Measurements from ENCODE around the gene SVEP1.
A peak's percentile ranks its signal among the peaks of the same experiment; 100 is the strongest.

SVEP1 gene

DNA sequence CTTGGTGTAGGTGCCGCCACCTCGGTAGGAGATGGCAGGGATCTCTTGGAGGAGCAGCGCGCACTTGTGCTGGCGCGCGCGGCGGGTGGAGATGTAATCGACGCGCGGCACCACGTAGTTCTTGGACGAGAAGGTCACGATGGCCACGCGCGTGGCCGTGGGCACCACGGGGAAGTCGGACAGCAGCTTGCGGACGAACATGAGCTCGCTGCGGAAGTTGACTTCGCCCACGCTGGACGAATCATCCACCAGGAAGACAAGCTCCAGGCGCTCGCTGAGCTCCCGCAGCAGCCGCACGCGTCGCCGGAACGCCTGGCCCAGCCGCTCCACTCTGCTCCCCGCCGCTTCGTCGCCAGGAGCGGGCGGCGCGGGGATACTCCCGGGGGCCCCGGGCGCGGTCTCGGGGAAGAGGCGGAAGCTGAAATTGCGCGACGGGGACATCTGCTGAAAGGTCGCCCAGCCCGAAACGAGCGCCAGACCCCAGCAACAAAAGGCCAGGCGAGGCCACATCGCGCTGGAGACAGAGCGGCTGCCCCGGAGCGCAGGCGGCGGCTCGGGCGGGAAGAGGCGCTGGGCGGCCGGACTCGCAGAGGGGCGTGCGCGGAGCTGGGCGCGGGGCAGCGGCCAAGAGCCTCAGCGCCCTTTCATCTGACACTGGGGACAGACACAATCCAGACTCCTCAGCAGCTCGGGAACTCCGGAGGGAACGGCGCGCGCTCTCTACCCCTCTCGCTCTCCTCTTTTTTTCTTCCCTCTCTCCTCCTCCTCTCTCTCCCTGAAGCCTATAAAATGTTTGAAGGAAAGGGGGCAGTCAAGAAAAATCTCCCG lies at the start of gene SVEP1:
TSS of gene SVEP1 (minus strand) at position 708 of the 828 bp plus-strand sequence. CDS start at position 510, 198 bp downstream.
- POLR2A ChIA-PET = no interaction called here
- DNase-seq (ENCODE audit: extremely low spot score) = peak; percentile 50
- CTCF ChIA-PET = interaction anchor here (0.6 to 1.1 kb wide), 2 partner anchors 15 to 44 kb away, joined by 3 read pairs; no protein-coding TSS in a partner anchor
- TF ChIP-seq HDGF (IDR thresholded peaks at IDR 0.05; ENCODE audit: borderline replicate concordance) (no peak), NFRKB (IDR thresholded peaks at IDR 0.05) (no peak), ZNF384 (IDR thresholded peaks at IDR 0.05) (no peak), L3MBTL2 (conservative IDR thresholded peaks at IDR 0.05) (peak; percentile 79)

GRCh38 chr9:110626101-110626829 lies 46.7 kb upstream of the SVEP1 start:
- DNase-seq (ENCODE audit: extremely low spot score) = no peak
- ChIA-PET CTCF (interaction anchor here (0.6 kb wide), 1 partner anchor 62 kb away, joined by 3 read pairs; no protein-coding TSS in a partner anchor), POLR2A (no interaction called here)
- TF ChIP-seq LEF1 (IDR thresholded peaks at IDR 0.05; ENCODE audit: borderline replicate concordance) (no peak), CTBP1 (IDR thresholded peaks at IDR 0.05; ENCODE audit: borderline replicate concordance) (no peak), TARDBP (IDR thresholded peaks at IDR 0.05) (no peak), ZNF384 (IDR thresholded peaks at IDR 0.05) (no peak), L3MBTL2 (conservative IDR thresholded peaks at IDR 0.05) (no peak), HDGF (IDR thresholded peaks at IDR 0.05; ENCODE audit: borderline replicate concordance) (no peak), ELF4 (IDR thresholded peaks at IDR 0.05) (no peak), SP1 (IDR thresholded peaks at IDR 0.05) (no peak), FOXA1 (IDR thresholded peaks at IDR 0.05) (no peak), FOXK2 (IDR thresholded peaks at IDR 0.05) (no peak), FOXM1 (IDR thresholded peaks at IDR 0.05; ENCODE audit: borderline replicate concordance) (no peak), SUZ12 (IDR thresholded peaks at IDR 0.05) (no peak), NFRKB (IDR thresholded peaks at IDR 0.05) (no peak), ARNT (IDR thresholded peaks at IDR 0.05) (no peak), BHLHE40 (IDR thresholded peaks at IDR 0.05; ENCODE audit: borderline replicate concordance) (no peak)
- TF ChIP-seq, protein P1, sequence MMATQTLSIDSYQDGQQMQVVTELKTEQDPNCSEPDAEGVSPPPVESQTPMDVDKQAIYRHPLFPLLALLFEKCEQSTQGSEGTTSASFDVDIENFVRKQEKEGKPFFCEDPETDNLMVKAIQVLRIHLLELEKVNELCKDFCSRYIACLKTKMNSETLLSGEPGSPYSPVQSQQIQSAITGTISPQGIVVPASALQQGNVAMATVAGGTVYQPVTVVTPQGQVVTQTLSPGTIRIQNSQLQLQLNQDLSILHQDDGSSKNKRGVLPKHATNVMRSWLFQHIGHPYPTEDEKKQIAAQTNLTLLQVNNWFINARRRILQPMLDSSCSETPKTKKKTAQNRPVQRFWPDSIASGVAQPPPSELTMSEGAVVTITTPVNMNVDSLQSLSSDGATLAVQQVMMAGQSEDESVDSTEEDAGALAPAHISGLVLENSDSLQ (IDR thresholded peaks at IDR 0.05) = no peak

- TF ChIP-seq HDGF (IDR thresholded peaks at IDR 0.05; ENCODE audit: borderline replicate concordance) = no peak
- no peak for TF ChIP-seq LEF1 (IDR thresholded peaks at IDR 0.05; ENCODE audit: borderline replicate concordance)
- TF ChIP-seq FOXA1 (IDR thresholded peaks at IDR 0.05) = no peak
- TF ChIP-seq BHLHE40 (IDR thresholded peaks at IDR 0.05; ENCODE audit: borderline replicate concordance) = no peak
- no peak for TF ChIP-seq ARNT (IDR thresholded peaks at IDR 0.05)
- no peak for TF ChIP-seq FOXK2 (IDR thresholded peaks at IDR 0.05)
- TF ChIP-seq ELF4 (IDR thresholded peaks at IDR 0.05) = no peak
- TF ChIP-seq, protein P1 (IDR thresholded peaks at IDR 0.05) = no peak
- no peak for TF ChIP-seq SP1 (IDR thresholded peaks at IDR 0.05)
- TF ChIP-seq CTBP1 (IDR thresholded peaks at IDR 0.05; ENCODE audit: borderline replicate concordance) = no peak
- no peak for TF ChIP-seq FOXM1 (IDR thresholded peaks at IDR 0.05; ENCODE audit: borderline replicate concordance)
- POLR2A ChIA-PET = no interaction called here
Measured at GRCh38 chr9:110623462-110624025, 44.0 kb upstream of the SVEP1 start.

GRCh38 chr9:110622368-110622767 lies 42.8 kb upstream of the SVEP1 start:
- POLR2A ChIA-PET = no interaction called here
- CTCF ChIA-PET = interaction anchor here (0.7 to 1.8 kb wide), 2 partner anchors 194 to 439 kb away, joined by 3 to 10 read pairs; no protein-coding TSS in a partner anchor
- DNase-seq (ENCODE audit: extremely low spot score) = no peak

More at GRCh38 chr9:110623462-110624025, 44.0 kb upstream of the SVEP1 start:
- CTCF ChIA-PET = interaction anchor here (1.0 to 1.8 kb wide), 5 partner anchors 12 to 440 kb away, joined by 3 to 10 read pairs (median 4); partner anchors contain the start of gene SVEP1
- DNase-seq (ENCODE audit: extremely low spot score) = peak; percentile 49

DNA sequence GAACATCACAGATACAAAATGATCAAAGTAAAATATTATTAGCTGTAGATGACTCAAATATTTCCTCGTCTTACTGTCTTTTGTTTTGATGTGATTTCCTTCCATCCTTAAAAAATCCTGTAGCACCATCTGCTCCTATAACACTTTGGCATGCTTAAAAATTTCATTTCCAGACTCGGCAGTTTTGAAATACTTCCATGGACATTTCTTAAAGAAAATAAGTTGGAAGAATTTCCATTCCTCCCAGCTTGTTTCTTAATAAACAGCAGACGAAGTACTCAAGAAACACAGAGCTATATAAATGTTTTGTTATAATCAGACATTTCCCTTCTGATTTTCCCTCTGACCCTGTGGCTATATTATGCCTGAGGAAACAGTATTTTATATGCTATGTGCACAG lies 41.2 kb upstream of the SVEP1 start:
- no peak for DNase-seq (ENCODE audit: extremely low spot score)
- CTCF ChIA-PET = interaction anchor here (1.2 kb wide), 1 partner anchor 19 kb away, joined by 3 read pairs; no protein-coding TSS in a partner anchor
- POLR2A ChIA-PET = no interaction called here
- TF ChIP-seq HDGF (IDR thresholded peaks at IDR 0.05; ENCODE audit: borderline replicate concordance) = no peak
- no peak for TF ChIP-seq CTBP1 (IDR thresholded peaks at IDR 0.05; ENCODE audit: borderline replicate concordance)
- no peak for TF ChIP-seq FOXK2 (IDR thresholded peaks at IDR 0.05)
- no peak for TF ChIP-seq BHLHE40 (IDR thresholded peaks at IDR 0.05; ENCODE audit: borderline replicate concordance)
- no peak for TF ChIP-seq TARDBP (IDR thresholded peaks at IDR 0.05)
- TF ChIP-seq NFRKB (IDR thresholded peaks at IDR 0.05) = no peak
- TF ChIP-seq FOXM1 (IDR thresholded peaks at IDR 0.05; ENCODE audit: borderline replicate concordance) = no peak
- no peak for TF ChIP-seq ELF4 (IDR thresholded peaks at IDR 0.05)
- TF ChIP-seq, protein P1 (IDR thresholded peaks at IDR 0.05) = no peak
- TF ChIP-seq ZNF384 (IDR thresholded peaks at IDR 0.05) = no peak
- TF ChIP-seq ARNT (IDR thresholded peaks at IDR 0.05) = no peak
- no peak for TF ChIP-seq L3MBTL2 (conservative IDR thresholded peaks at IDR 0.05)
- no peak for TF ChIP-seq FOXA1 (IDR thresholded peaks at IDR 0.05)
- TF ChIP-seq SUZ12 (IDR thresholded peaks at IDR 0.05) = no peak
- no peak for TF ChIP-seq SP1 (IDR thresholded peaks at IDR 0.05)
- TF ChIP-seq LEF1 (IDR thresholded peaks at IDR 0.05; ENCODE audit: borderline replicate concordance) = no peak

More at GRCh38 chr9:110622368-110622767, 42.8 kb upstream of the SVEP1 start:
- no peak for TF ChIP-seq FOXK2 (IDR thresholded peaks at IDR 0.05)
- TF ChIP-seq HDGF (IDR thresholded peaks at IDR 0.05; ENCODE audit: borderline replicate concordance) = no peak
- TF ChIP-seq, protein P1 (IDR thresholded peaks at IDR 0.05) = no peak
- TF ChIP-seq ELF4 (IDR thresholded peaks at IDR 0.05) = no peak
- TF ChIP-seq SP1 (IDR thresholded peaks at IDR 0.05) = no peak
- no peak for TF ChIP-seq TARDBP (IDR thresholded peaks at IDR 0.05)
- TF ChIP-seq ZNF384 (IDR thresholded peaks at IDR 0.05) = no peak
- TF ChIP-seq ARNT (IDR thresholded peaks at IDR 0.05) = no peak
- no peak for TF ChIP-seq FOXA1 (IDR thresholded peaks at IDR 0.05)
- no peak for TF ChIP-seq CTBP1 (IDR thresholded peaks at IDR 0.05; ENCODE audit: borderline replicate concordance)
- no peak for TF ChIP-seq LEF1 (IDR thresholded peaks at IDR 0.05; ENCODE audit: borderline replicate concordance)

Measured in HEK293T (cell line).